HepG2 (cell line): ENCODE data around the gene CDC14B. TPM values are rescaled to one million over a fixed set of nuclear protein-coding genes. Genes with fewer than 3 reads are reported as not detected.
A peak's percentile ranks its signal among the peaks of the same experiment; 100 is the strongest.

ENCODE experiments used
- AKAP8 ChIP-seq: sonication (generic); formaldehyde crosslinking; IDR thresholded peaks from 2 replicates; pipeline ENCODE4 v1.5.1; 2020; ENCODE audit warnings: mild to moderate bottlenecking, missing genetic modification reagents
- CENPT ChIP-seq: sonication (generic); formaldehyde crosslinking; IDR thresholded peaks from 2 replicates; pipeline ENCODE4 v1.8.0; 2022; ENCODE audit warnings: low read depth, mild to moderate bottlenecking, moderate library complexity, missing genetic modification reagents
- CHCHD3 ChIP-seq: sonication (generic); formaldehyde crosslinking; IDR thresholded peaks from 2 replicates; pipeline ENCODE4 v1.8.0; 2022; ENCODE audit warnings: mild to moderate bottlenecking, missing genetic modification reagents, moderate library complexity
- ESRRA ChIP-seq: sonication (generic); formaldehyde crosslinking; IDR thresholded peaks from 2 replicates; pipeline ENCODE4 v1.5.1; 2020; ENCODE audit warnings: mild to moderate bottlenecking, low read depth, missing genetic modification reagents
- NR2F2 ChIP-seq: IDR thresholded peaks from 2 replicates; pipeline ENCODE4 v1.6.1; 2012; ENCODE audit warnings: low read depth, inconsistent platforms, borderline replicate concordance
- PHF5A ChIP-seq: IDR thresholded peaks from one replicate; pipeline ENCODE4 v1.6.1; 2018; ENCODE audit warnings: low read depth, missing genetic modification reagents; ENCODE audit not compliant: unreplicated experiment
- POGZ ChIP-seq: sonication (generic); formaldehyde crosslinking; IDR thresholded peaks from 2 replicates; pipeline ENCODE4 v1.4.0; 2020; ENCODE audit warnings: mild to moderate bottlenecking, missing genetic modification reagents
- SALL2 ChIP-seq: sonication (generic); formaldehyde crosslinking; IDR thresholded peaks from 2 replicates; pipeline ENCODE4 v1.8.1; 2023; ENCODE audit warnings: mild to moderate bottlenecking, missing genetic modification reagents, inconsistent platforms
- TBX2 ChIP-seq: sonication (generic); formaldehyde crosslinking; IDR thresholded peaks from 2 replicates; pipeline ENCODE4 v1.5.0; 2020; ENCODE audit warnings: missing genetic modification reagents, mild to moderate bottlenecking, borderline replicate concordance
- ZBTB43 ChIP-seq: sonication (generic); formaldehyde crosslinking; conservative IDR thresholded peaks from 2 replicates; pipeline ENCODE4 v1.4.0; 2020; ENCODE audit warnings: missing genetic modification reagents
- ZBTB46 ChIP-seq: sonication (generic); formaldehyde crosslinking; IDR thresholded peaks from 2 replicates; pipeline ENCODE4 v1.4.0; 2020; ENCODE audit warnings: mild to moderate bottlenecking, missing genetic modification reagents, borderline replicate concordance
- ZFP91 ChIP-seq: sonication (generic); formaldehyde crosslinking; IDR thresholded peaks from 2 replicates; pipeline ENCODE4 v1.9.0; 2022; ENCODE audit warnings: missing genetic modification reagents, mild to moderate bottlenecking, borderline replicate concordance
- ZNF282 ChIP-seq: fragments of 450-650 bp; IDR thresholded peaks from 2 replicates; pipeline ENCODE4 v1.6.1; 2018; ENCODE audit not compliant: partially characterized antibody
- polyA plus RNA-seq, 8 experiments: library from polyadenylated mRNA; depleted of rRNA in 3 of 8; stranded (reverse) in 7 of 8; unstranded in 1 of 8; fragments of >200 nt; fragmentation: Illumina TruSeq in 4 of 8; extraction: Trizol in 4 of 8; gene quantifications; 2 replicates each; pipeline versions ENCODE4 v1.2.1 to v1.2.3, GENCODE V29; 2011 to 2016; ENCODE audit warnings: low read depth in 4 of 8, missing spikeins in 1 of 8, mixed read lengths in 1 of 8; ENCODE audit not compliant: insufficient read depth in 1 of 8
- total RNA-seq, 5 experiments: library from RNA; depleted of rRNA; stranded (reverse); fragments of >200 nt; fragmentation: Illumina TruSeq; extraction: Trizol; gene quantifications; 2 replicates each; pipeline ENCODE4 v1.2.3, GENCODE V29; 2016; ENCODE audit warnings: low read depth in 1 of 5
- TF ChIP-seq, protein P1 (sequence below): sonication (generic); formaldehyde crosslinking; IDR thresholded peaks from 2 replicates; pipeline ENCODE4 v1.4.0; 2020; ENCODE audit warnings: missing genetic modification reagents, borderline replicate concordance
- TF ChIP-seq, protein P2 (sequence below): IDR thresholded peaks from 2 replicates; pipeline ENCODE4 v1.6.1; 2016
- TF ChIP-seq, protein P3 (sequence below): sonication (generic); formaldehyde crosslinking; IDR thresholded peaks from 2 replicates; pipeline ENCODE4 v1.5.0; 2020; ENCODE audit warnings: missing genetic modification reagents, mild to moderate bottlenecking, borderline replicate concordance
- TF ChIP-seq, protein P4 (sequence below): sonication (generic); formaldehyde crosslinking; IDR thresholded peaks from 2 replicates; pipeline ENCODE4 v1.5.0; 2020; ENCODE audit warnings: missing genetic modification reagents

Gene CDC14B
- total and polyA plus RNA-seq, 2 of the 13 experiments (the other 11 are each of a cell fraction or from before 2014, with no cell fraction given), result 25.8 to 33.3 TPM

DNA sequence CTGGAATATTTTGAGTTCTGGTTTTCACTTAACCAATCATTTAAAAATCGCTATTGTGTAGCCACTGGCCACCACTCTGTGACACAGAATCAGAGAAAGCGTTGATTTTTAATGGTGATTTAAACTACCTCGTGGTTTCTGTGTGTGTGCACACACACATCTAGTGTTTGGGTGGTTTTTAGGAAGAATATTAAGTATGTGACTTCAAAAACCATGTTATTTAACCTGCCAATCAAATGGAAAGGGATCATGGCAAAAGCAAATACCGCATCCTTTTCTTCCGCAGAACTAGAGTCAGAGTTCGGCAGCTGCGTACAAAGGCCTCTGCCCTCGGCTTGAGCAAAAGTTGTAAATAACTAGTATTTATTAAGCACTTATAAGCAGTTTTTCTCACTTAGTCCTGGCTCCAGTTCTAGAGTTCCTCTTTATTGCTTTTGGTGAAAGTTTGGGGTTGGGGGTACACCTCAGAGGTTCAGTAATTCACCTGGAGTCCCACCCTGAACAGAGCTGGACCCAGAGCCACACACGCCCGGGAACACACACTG lies 129.0 kb downstream of the CDC14B start (continued):
- TF ChIP-seq PHF5A (CRISPR knock-in tag), result peak; percentile 18
- no peak for TF ChIP-seq CHCHD3 (CRISPR knock-in tag)
- peak; percentile 84; the same call in 1 of the 2 replicates for TF ChIP-seq ZBTB43 (CRISPR knock-in tag)
- TF ChIP-seq ZBTB46 (CRISPR knock-in tag), result no peak
- TF ChIP-seq ZNF282, result no peak
- no peak for TF ChIP-seq ESRRA
- TF ChIP-seq AKAP8 (CRISPR knock-in tag), result no peak
- TF ChIP-seq SALL2 (CRISPR knock-in tag), result no peak
- TF ChIP-seq, protein P1, sequence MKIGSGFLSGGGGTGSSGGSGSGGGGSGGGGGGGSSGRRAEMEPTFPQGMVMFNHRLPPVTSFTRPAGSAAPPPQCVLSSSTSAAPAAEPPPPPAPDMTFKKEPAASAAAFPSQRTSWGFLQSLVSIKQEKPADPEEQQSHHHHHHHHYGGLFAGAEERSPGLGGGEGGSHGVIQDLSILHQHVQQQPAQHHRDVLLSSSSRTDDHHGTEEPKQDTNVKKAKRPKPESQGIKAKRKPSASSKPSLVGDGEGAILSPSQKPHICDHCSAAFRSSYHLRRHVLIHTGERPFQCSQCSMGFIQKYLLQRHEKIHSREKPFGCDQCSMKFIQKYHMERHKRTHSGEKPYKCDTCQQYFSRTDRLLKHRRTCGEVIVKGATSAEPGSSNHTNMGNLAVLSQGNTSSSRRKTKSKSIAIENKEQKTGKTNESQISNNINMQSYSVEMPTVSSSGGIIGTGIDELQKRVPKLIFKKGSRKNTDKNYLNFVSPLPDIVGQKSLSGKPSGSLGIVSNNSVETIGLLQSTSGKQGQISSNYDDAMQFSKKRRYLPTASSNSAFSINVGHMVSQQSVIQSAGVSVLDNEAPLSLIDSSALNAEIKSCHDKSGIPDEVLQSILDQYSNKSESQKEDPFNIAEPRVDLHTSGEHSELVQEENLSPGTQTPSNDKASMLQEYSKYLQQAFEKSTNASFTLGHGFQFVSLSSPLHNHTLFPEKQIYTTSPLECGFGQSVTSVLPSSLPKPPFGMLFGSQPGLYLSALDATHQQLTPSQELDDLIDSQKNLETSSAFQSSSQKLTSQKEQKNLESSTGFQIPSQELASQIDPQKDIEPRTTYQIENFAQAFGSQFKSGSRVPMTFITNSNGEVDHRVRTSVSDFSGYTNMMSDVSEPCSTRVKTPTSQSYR (CRISPR knock-in tag), result no peak
- TF ChIP-seq, protein P2, sequence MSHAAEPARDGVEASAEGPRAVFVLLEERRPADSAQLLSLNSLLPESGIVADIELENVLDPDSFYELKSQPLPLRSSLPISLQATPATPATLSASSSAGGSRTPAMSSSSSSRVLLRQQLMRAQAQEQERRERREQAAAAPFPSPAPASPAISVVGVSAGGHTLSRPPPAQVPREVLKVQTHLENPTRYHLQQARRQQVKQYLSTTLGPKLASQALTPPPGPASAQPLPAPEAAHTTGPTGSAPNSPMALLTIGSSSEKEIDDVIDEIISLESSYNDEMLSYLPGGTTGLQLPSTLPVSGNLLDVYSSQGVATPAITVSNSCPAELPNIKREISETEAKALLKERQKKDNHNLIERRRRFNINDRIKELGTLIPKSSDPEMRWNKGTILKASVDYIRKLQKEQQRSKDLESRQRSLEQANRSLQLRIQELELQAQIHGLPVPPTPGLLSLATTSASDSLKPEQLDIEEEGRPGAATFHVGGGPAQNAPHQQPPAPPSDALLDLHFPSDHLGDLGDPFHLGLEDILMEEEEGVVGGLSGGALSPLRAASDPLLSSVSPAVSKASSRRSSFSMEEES (CRISPR knock-in tag), result no peak
- TF ChIP-seq, protein P3, sequence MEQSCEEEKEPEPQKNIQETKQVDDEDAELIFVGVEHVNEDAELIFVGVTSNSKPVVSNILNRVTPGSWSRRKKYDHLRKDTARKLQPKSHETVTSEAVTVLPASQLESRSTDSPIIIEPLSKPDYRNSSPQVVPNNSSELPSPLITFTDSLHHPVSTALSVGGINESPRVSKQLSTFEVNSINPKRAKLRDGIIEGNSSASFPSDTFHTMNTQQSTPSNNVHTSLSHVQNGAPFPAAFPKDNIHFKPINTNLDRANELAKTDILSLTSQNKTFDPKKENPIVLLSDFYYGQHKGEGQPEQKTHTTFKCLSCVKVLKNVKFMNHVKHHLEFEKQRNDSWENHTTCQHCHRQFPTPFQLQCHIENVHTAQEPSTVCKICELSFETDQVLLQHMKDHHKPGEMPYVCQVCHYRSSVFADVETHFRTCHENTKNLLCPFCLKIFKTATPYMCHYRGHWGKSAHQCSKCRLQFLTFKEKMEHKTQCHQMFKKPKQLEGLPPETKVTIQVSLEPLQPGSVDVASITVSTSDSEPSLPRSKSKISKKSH, result no peak
- TF ChIP-seq CENPT (CRISPR knock-in tag), result no peak
- TF ChIP-seq, protein P4, sequence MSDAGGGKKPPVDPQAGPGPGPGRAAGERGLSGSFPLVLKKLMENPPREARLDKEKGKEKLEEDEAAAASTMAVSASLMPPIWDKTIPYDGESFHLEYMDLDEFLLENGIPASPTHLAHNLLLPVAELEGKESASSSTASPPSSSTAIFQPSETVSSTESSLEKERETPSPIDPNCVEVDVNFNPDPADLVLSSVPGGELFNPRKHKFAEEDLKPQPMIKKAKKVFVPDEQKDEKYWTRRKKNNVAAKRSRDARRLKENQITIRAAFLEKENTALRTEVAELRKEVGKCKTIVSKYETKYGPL (CRISPR knock-in tag), result no peak
- peak; percentile 71 for TF ChIP-seq NR2F2
- TF ChIP-seq ZFP91 (CRISPR knock-in tag), result no peak
- no peak for TF ChIP-seq TBX2 (CRISPR knock-in tag)
- no peak; the same call in 1 of the 2 replicates for TF ChIP-seq POGZ (CRISPR knock-in tag)
